ENCODE results near the gene GPR15.

GPR15 gene

GRCh38 chr3:98541695-98542094 lies 9.9 kb downstream of the GPR15 start:
- Mint-ChIP-seq H3K9me3 (no peaks in the 10 kb centered on the region), H3K4me1 (no peaks in the 10 kb centered on the region), H3K4me3 (no peak overlapping the region), H3K36me3 (ENCODE audit: low read depth) (no peaks in the 10 kb centered on the region), H3K27me3 (ENCODE audit: low read depth, poor library complexity) (no peaks in the 10 kb centered on the region), H3K27ac (no peak overlapping the region)
- no peak for TF ChIP-seq CTCF (IDR thresholded peaks at IDR 0.05)
- DNase-seq = no peak

- no peak overlapping the region for H3K27ac Mint-ChIP-seq
- no peak overlapping the region for H3K4me3 Mint-ChIP-seq
- TF ChIP-seq CTCF (IDR thresholded peaks at IDR 0.05) = no peak
- no peaks in the 10 kb centered on the region for H3K9me3 Mint-ChIP-seq
- H3K36me3 Mint-ChIP-seq (ENCODE audit: low read depth) = no peaks in the 10 kb centered on the region
- no peaks in the 10 kb centered on the region for H3K27me3 Mint-ChIP-seq (ENCODE audit: low read depth, poor library complexity)
- H3K4me1 Mint-ChIP-seq = no peaks in the 10 kb centered on the region
- no peak for DNase-seq
These were observed 10.8 kb downstream of the GPR15 start for GRCh38 chr3:98542623-98543022.

- no peaks in the 10 kb centered on the region for H3K36me3 Mint-ChIP-seq (ENCODE audit: low read depth)
- H3K9me3 Mint-ChIP-seq = no peaks in the 10 kb centered on the region
- no peak overlapping the region for H3K4me3 Mint-ChIP-seq
- H3K27ac Mint-ChIP-seq = no peak overlapping the region
- no peaks in the 10 kb centered on the region for H3K4me1 Mint-ChIP-seq
- TF ChIP-seq CTCF (IDR thresholded peaks at IDR 0.05) = no peak
- H3K27me3 Mint-ChIP-seq (ENCODE audit: low read depth, poor library complexity) = peaks cover 4% of the 10 kb centered on the region
- no peak for DNase-seq
These were observed 14.2 kb downstream of the GPR15 start for GRCh38 chr3:98545940-98546339.

GRCh38 chr3:98548544-98548943 lies 16.8 kb downstream of the GPR15 start:
- Mint-ChIP-seq H3K4me1 (no peaks in the 10 kb centered on the region), H3K27ac (no peak overlapping the region), H3K36me3 (ENCODE audit: low read depth) (no peaks in the 10 kb centered on the region), H3K9me3 (no peaks in the 10 kb centered on the region), H3K27me3 (ENCODE audit: low read depth, poor library complexity) (peaks cover 6% of the 10 kb centered on the region), H3K4me3 (no peak overlapping the region)
- no peak for TF ChIP-seq CTCF (IDR thresholded peaks at IDR 0.05)
- DNase-seq = no peak

- H3K27ac Mint-ChIP-seq = no peak overlapping the region
- TF ChIP-seq CTCF (IDR thresholded peaks at IDR 0.05) = no peak
- H3K27me3 Mint-ChIP-seq (ENCODE audit: low read depth, poor library complexity) = peaks cover 9% of the 10 kb centered on the region
- H3K4me3 Mint-ChIP-seq = no peak overlapping the region
- H3K36me3 Mint-ChIP-seq (ENCODE audit: low read depth) = no peaks in the 10 kb centered on the region
- DNase-seq = no peak
- no peaks in the 10 kb centered on the region for H3K9me3 Mint-ChIP-seq
- no peaks in the 10 kb centered on the region for H3K4me1 Mint-ChIP-seq
These were observed 19.1 kb downstream of the GPR15 start for GRCh38 chr3:98550833-98551232.

GRCh38 chr3:98551236-98551635 lies 19.5 kb downstream of the GPR15 start:
- Mint-ChIP-seq H3K4me3 (no peak overlapping the region), H3K27me3 (ENCODE audit: low read depth, poor library complexity) (peaks cover 9% of the 10 kb centered on the region)
- no peak for TF ChIP-seq CTCF (IDR thresholded peaks at IDR 0.05)

More at GRCh38 chr3:98551236-98551635, 19.5 kb downstream of the GPR15 start:
- Mint-ChIP-seq H3K36me3 (ENCODE audit: low read depth) (no peaks in the 10 kb centered on the region), H3K27ac (no peak overlapping the region), H3K9me3 (no peaks in the 10 kb centered on the region), H3K4me1 (no peaks in the 10 kb centered on the region)
- DNase-seq = no peak
